Ammon's horn (tissue), 1 donor: ENCODE data around the gene FRMD4A.
"Not testable (repeated sequence)": the region's sequence is repeated elsewhere in the genome, so short reads cannot be mapped to it uniquely, and the experiment has no call there.

Source experiments
- DNase-seq: peaks from one replicate; pipeline ENCODE4 v3.0.0-alpha.2; 2016; ENCODE audit warnings: low spot score

Gene FRMD4A

GRCh38 chr10:13721486-13721885, 609.2 kb downstream of the FRMD4A start:
- no peak for DNase-seq

GRCh38 chr10:13720699-13721098, 610.0 kb downstream of the FRMD4A start:
- no peak for DNase-seq

- no peak for DNase-seq
Measured at GRCh38 chr10:13719425-13719824, 611.3 kb downstream of the FRMD4A start.

GRCh38 chr10:13718820-13719219, 611.9 kb downstream of the FRMD4A start:
- DNase-seq: no peak

- DNase-seq: peak; percentile 75
Measured at GRCh38 chr10:13717936-13718772, 612.6 kb downstream of the FRMD4A start.

- DNase-seq: no peak
Measured at GRCh38 chr10:13717571-13717935, 613.2 kb downstream of the FRMD4A start.

- peak; percentile 49 for DNase-seq
Measured at GRCh38 chr10:13716081-13717071, 614.3 kb downstream of the FRMD4A start.

GRCh38 chr10:13715596-13715995, 615.1 kb downstream of the FRMD4A start:
- DNase-seq: not testable (repeated sequence)

- no peak for DNase-seq
Measured at GRCh38 chr10:13715100-13715499, 615.6 kb downstream of the FRMD4A start.

- DNase-seq: peak; percentile 73
Measured at GRCh38 chr10:13712837-13713581, 617.7 kb downstream of the FRMD4A start.

- no peak for DNase-seq
Measured at GRCh38 chr10:13712476-13712836, 618.3 kb downstream of the FRMD4A start.

- no peak for DNase-seq
Measured at GRCh38 chr10:13711291-13711690, 619.4 kb downstream of the FRMD4A start.

- DNase-seq: peak; percentile 64
Measured at GRCh38 chr10:13709931-13710650, 620.6 kb downstream of the FRMD4A start.

GRCh38 chr10:13708256-13708990, 622.3 kb downstream of the FRMD4A start:
- DNase-seq: no peak

- peak; percentile 84 for DNase-seq
Measured at GRCh38 chr10:13707156-13707881, 623.4 kb downstream of the FRMD4A start.

GRCh38 chr10:13706604-13707003, 624.1 kb downstream of the FRMD4A start:
- DNase-seq: no peak

GRCh38 chr10:13706175-13706574, 624.5 kb downstream of the FRMD4A start:
- no peak for DNase-seq

- peak; percentile 37 for DNase-seq
Measured at GRCh38 chr10:13705526-13706174, 625.1 kb downstream of the FRMD4A start.

GRCh38 chr10:13704964-13705363, 625.8 kb downstream of the FRMD4A start:
- peak; percentile 29 for DNase-seq
